ENCODE measurements around the gene SH3RF2.
"Not testable (repeated sequence)": the region's sequence is repeated elsewhere in the genome, so short reads cannot be mapped to it uniquely, and the experiment has no call there.

The SH3RF2 gene

GRCh38 chr5:145949474-145949873 lies 13.1 kb downstream of the SH3RF2 start (continued):
- TF ChIP-seq ZNF214 (tag by site-specific recombination; IDR thresholded peaks at IDR 0.05; ENCODE audit: borderline replicate concordance): no peak

GRCh38 chr5:145951071-145951470 lies 14.7 kb downstream of the SH3RF2 start:
- H3K4me1 ChIP-seq (ENCODE audit: control insufficient read depth, insufficient read depth, low read length): peaks cover 10% of the 10 kb centered on the region
- TF ChIP-seq ZNF548 (tag by site-specific recombination; IDR thresholded peaks at IDR 0.05) (no peak), KLF17 (tag by site-specific recombination; IDR thresholded peaks at IDR 0.05) (no peak)
- no peaks in the 10 kb centered on the region for H3K9me3 ChIP-seq (ENCODE audit: control insufficient read depth, insufficient read depth, low read depth, low read length)
- POLR2A ChIA-PET: interaction anchor here (1.0 kb wide), 1 partner anchor 9 kb away, joined by 4 read pairs; no protein-coding TSS in a partner anchor
- no peak overlapping the region for H3K4me3 ChIP-seq (ENCODE audit: low read depth, low read length)
- CTCF ChIA-PET: interaction anchor here (0.5 kb wide), 1 partner anchor 426 kb away, joined by 3 read pairs; no protein-coding TSS in a partner anchor
- H3K27ac ChIP-seq (ENCODE audit: extremely low read depth, low read depth, low read length): no peak overlapping the region
- H3K36me3 ChIP-seq (ENCODE audit: control insufficient read depth in 2 of 2, insufficient read depth in 1 of 2, low read length in 2 of 2): no peaks in the 10 kb centered on the region

GRCh38 chr5:145953202-145953601 lies 16.8 kb downstream of the SH3RF2 start:
- CTCF ChIA-PET: interaction anchor here (0.7 kb wide), 1 partner anchor 27 kb away, joined by 3 read pairs; no protein-coding TSS in a partner anchor
- H3K36me3 ChIP-seq (ENCODE audit: control insufficient read depth in 2 of 2, insufficient read depth in 1 of 2, low read length in 2 of 2): no peaks in the 10 kb centered on the region
- H3K27ac ChIP-seq (ENCODE audit: extremely low read depth, low read depth, low read length): no peak overlapping the region
- H3K4me1 ChIP-seq (ENCODE audit: control insufficient read depth, insufficient read depth, low read length): no peaks in the 10 kb centered on the region
- no peak for TF ChIP-seq ZNF391 (tag by site-specific recombination; IDR thresholded peaks at IDR 0.05; ENCODE audit: borderline replicate concordance, low read depth)
- POLR2A ChIA-PET: interaction anchor here (0.6 kb wide), 1 partner anchor 53 kb away, joined by 4 read pairs; no protein-coding TSS in a partner anchor
- H3K4me3 ChIP-seq (ENCODE audit: low read depth, low read length): no peak overlapping the region
- H3K9me3 ChIP-seq (ENCODE audit: control insufficient read depth, insufficient read depth, low read depth, low read length): no peaks in the 10 kb centered on the region

- H3K27ac ChIP-seq (ENCODE audit: extremely low read depth, low read depth, low read length); CTCF ChIA-PET; H3K4me3 ChIP-seq (ENCODE audit: low read depth, low read length); H3K4me1 ChIP-seq (ENCODE audit: control insufficient read depth, insufficient read depth, low read length); H3K9me3 ChIP-seq (ENCODE audit: control insufficient read depth, insufficient read depth, low read depth, low read length); H3K36me3 ChIP-seq (ENCODE audit: control insufficient read depth in 2 of 2, insufficient read depth in 1 of 2, low read length in 2 of 2); POLR2A ChIA-PET: not testable (repeated sequence)
These were observed 17.8 kb downstream of the SH3RF2 start for GRCh38 chr5:145954140-145954539.

- TF ChIP-seq ZNF292 (tag by site-specific recombination; IDR thresholded peaks at IDR 0.05; ENCODE audit: borderline replicate concordance, low read depth) (no peak), ZNF514 (tag by site-specific recombination; IDR thresholded peaks at IDR 0.05) (no peak)
- POLR2A ChIA-PET: no interaction called here
- H3K4me3 ChIP-seq (ENCODE audit: low read depth, low read length): no peak overlapping the region
- H3K27ac ChIP-seq (ENCODE audit: extremely low read depth, low read depth, low read length): no peak overlapping the region
- H3K36me3 ChIP-seq (ENCODE audit: control insufficient read depth in 2 of 2, insufficient read depth in 1 of 2, low read length in 2 of 2): no peaks in the 10 kb centered on the region
- CTCF ChIA-PET: interaction anchor here (1.5 kb wide), 1 partner anchor 70 kb away, joined by 4 read pairs; no protein-coding TSS in a partner anchor
- H3K9me3 ChIP-seq (ENCODE audit: control insufficient read depth, insufficient read depth, low read depth, low read length): no peaks in the 10 kb centered on the region
- no peaks in the 10 kb centered on the region for H3K4me1 ChIP-seq (ENCODE audit: control insufficient read depth, insufficient read depth, low read length)
These were observed 21.0 kb downstream of the SH3RF2 start for GRCh38 chr5:145957388-145957787.

GRCh38 chr5:145958436-145958835 lies 22.1 kb downstream of the SH3RF2 start:
- Histone ChIP-seq H3K4me3 (ENCODE audit: low read depth, low read length) (no peak overlapping the region), H3K4me1 (ENCODE audit: control insufficient read depth, insufficient read depth, low read length) (no peaks in the 10 kb centered on the region), H3K27ac (ENCODE audit: extremely low read depth, low read depth, low read length) (no peak overlapping the region), H3K9me3 (ENCODE audit: control insufficient read depth, insufficient read depth, low read depth, low read length) (no peaks in the 10 kb centered on the region), H3K36me3 (ENCODE audit: control insufficient read depth in 2 of 2, insufficient read depth in 1 of 2, low read length in 2 of 2) (no peaks in the 10 kb centered on the region)
- POLR2A ChIA-PET: no interaction called here
- CTCF ChIA-PET: no interaction called here
- TF ChIP-seq PRDM2 (tag by site-specific recombination; IDR thresholded peaks at IDR 0.05; ENCODE audit: borderline replicate concordance): no peak
- TF ChIP-seq ZNF404 (tag by site-specific recombination; IDR thresholded peaks at IDR 0.05): no peak
- TF ChIP-seq GLIS1 (tag by site-specific recombination; IDR thresholded peaks at IDR 0.05): 0 out of 2 replicates have a peak, but pooled peaks have one; percentile 37
- TF ChIP-seq ZNF114 (tag by site-specific recombination; IDR thresholded peaks at IDR 0.05): no peak
- no peak for TF ChIP-seq ZNF211 (tag by site-specific recombination; IDR thresholded peaks at IDR 0.05; ENCODE audit: low read depth)
- TF ChIP-seq ZNF747 (tag by site-specific recombination; IDR thresholded peaks at IDR 0.05): no peak
- TF ChIP-seq PRDM6 (tag by site-specific recombination; IDR thresholded peaks at IDR 0.05): peak; percentile 80
- TF ChIP-seq ZBTB48 (tag by site-specific recombination; IDR thresholded peaks at IDR 0.05): no peak

Measured in HEK293 (cell line).